H1 (cell line): Measurements from ENCODE around the gene ZFAND3. TPM values are rescaled to one million over a fixed set of nuclear protein-coding genes. Genes with fewer than 3 reads are reported as not detected.

Experiments
- CTCF ChIA-PET: fragments of 300-600 bp; sonication (Branson Sonifier 250); formaldehyde crosslinking; loops from one replicate; lab custom pipeline; 2021; ENCODE audit not compliant: partially characterized antibody; lab: Charles Lee
- POLR2A ChIA-PET: fragments of 300-600 bp; sonication (Branson Sonifier 250); formaldehyde crosslinking; loops from one replicate; lab custom pipeline; 2021; ENCODE audit warnings: inconsistent platforms; ENCODE audit not compliant: partially characterized antibody; lab: Charles Lee
- DNase-seq, 2 experiments: peaks; one replicate each; pipeline versions ENCODE4 v3.0.0 to v3.0.0-alpha.2; 2010 to 2022; ENCODE audit warnings: low spot score in 2 of 2, low read depth in 1 of 2, mixed read lengths in 1 of 2
- FAIRE-seq: peaks from 2 replicates; lab custom pipeline; 2011; peaks lifted over from hg19 to GRCh38; lab: Jason Lieb, UNC
- H2AFZ ChIP-seq: 2 replicates; pipeline ENCODE4 v1.8.1; 2012; ENCODE audit warnings: low read length, inconsistent platforms
- H2AK5ac ChIP-seq: 2 replicates; pipeline ENCODE4 v1.6.1; 2013; ENCODE audit warnings: low read depth, low read length
- H2BK120ac ChIP-seq: replicated peaks from 2 replicates; pipeline ENCODE3; 2013; ENCODE audit warnings: low read depth, low read length, inconsistent platforms
- H2BK12ac ChIP-seq: 2 replicates; pipeline ENCODE4 v1.6.1; 2013; ENCODE audit warnings: low read depth, low read length
- H2BK15ac ChIP-seq: 2 replicates; pipeline ENCODE4 v1.6.1; 2013; ENCODE audit warnings: low read length
- H2BK20ac ChIP-seq: 2 replicates; pipeline ENCODE4 v1.6.1; 2013; ENCODE audit warnings: low read length
- H2BK5ac ChIP-seq: 2 replicates; pipeline ENCODE4 v1.6.1; 2013; ENCODE audit warnings: low read depth, low read length
- H3K14ac ChIP-seq: 2 replicates; pipeline ENCODE4 v1.6.1; 2013; ENCODE audit warnings: inconsistent platforms; ENCODE audit not compliant: insufficient read length
- H3K18ac ChIP-seq: 2 replicates; pipeline ENCODE4 v1.6.1; 2013; ENCODE audit warnings: low read length; ENCODE audit errors: extremely low read depth
- H3K23ac ChIP-seq: 2 replicates; pipeline ENCODE4 v1.6.1; 2013; ENCODE audit warnings: inconsistent platforms; ENCODE audit not compliant: insufficient read length
- H3K23me2 ChIP-seq: 2 replicates; pipeline ENCODE4 v1.6.1; 2013; ENCODE audit warnings: low read depth, low read length
- H3K27ac ChIP-seq: 2 replicates; pipeline ENCODE4 v1.6.1; 2011; ENCODE audit warnings: low read depth, low read length, inconsistent platforms
- H3K27me3 ChIP-seq, 4 experiments: replicated peaks in 1 of 4; 1 replicate in 1 of 4; 2 replicates in 3 of 4; pipeline versions ENCODE4 v1.6.1 to v1.8.1; 2011 to 2013; ENCODE audit warnings: low read length in 3 of 4, mild to moderate bottlenecking in 3 of 4, inconsistent platforms in 2 of 4, mixed read lengths in 2 of 4, moderate library complexity in 1 of 4; ENCODE audit not compliant: control insufficient read depth in 3 of 4, insufficient read depth in 3 of 4; ENCODE audit errors: extremely low read depth in 1 of 4
- H3K36me3 ChIP-seq, 4 experiments: 2 replicates each; pipeline versions ENCODE4 v1.6.1 to v1.8.1; 2011 to 2013; ENCODE audit warnings: mild to moderate bottlenecking in 4 of 4, low read length in 3 of 4, moderate library complexity in 2 of 4, control low read depth in 1 of 4, inconsistent platforms in 1 of 4; ENCODE audit not compliant: insufficient read depth in 4 of 4, control insufficient read depth in 2 of 4
- H3K4ac ChIP-seq: replicated peaks from 2 replicates; pipeline ENCODE3; 2013; ENCODE audit warnings: low read length, low read depth, mixed read lengths, inconsistent platforms; ENCODE audit not compliant: insufficient read length
- H3K4me1 ChIP-seq, 4 experiments: replicated peaks in 1 of 4; 1 replicate in 1 of 4; 2 replicates in 3 of 4; pipeline versions ENCODE4 v1.6.1 to v1.8.1; 2011 to 2013; ENCODE audit warnings: low read length in 3 of 4, inconsistent platforms in 2 of 4, mixed read lengths in 1 of 4; ENCODE audit not compliant: insufficient read depth in 4 of 4, control insufficient read depth in 3 of 4
- H3K4me2 ChIP-seq, 2 experiments: 2 replicates each; pipeline versions ENCODE4 v1.6.1 to v1.8.1; 2011 to 2013; ENCODE audit warnings: low read depth in 2 of 2, low read length in 2 of 2, control low read depth in 1 of 2, inconsistent platforms in 1 of 2, mild to moderate bottlenecking in 1 of 2; ENCODE audit not compliant: insufficient read depth in 1 of 2
- H3K4me3 ChIP-seq, 4 experiments: fragments of 200-600, 300-600 bp in 1 of 4; sonication (generic), shearing (Covaris generic), sonication (Bioruptor Twin) in 1 of 4; 2 replicates each; pipeline versions ENCODE4 v1.5.1 to v1.8.1; 2011 to 2016; ENCODE audit warnings: low read length in 4 of 4, low read depth in 3 of 4, control low read depth in 2 of 4, inconsistent platforms in 2 of 4, mild to moderate bottlenecking in 2 of 4, mixed read lengths in 1 of 4, moderate library complexity in 1 of 4; ENCODE audit not compliant: insufficient read depth in 2 of 4; ENCODE audit errors: extremely low read depth in 1 of 4
- H3K56ac ChIP-seq: replicated peaks from 2 replicates; pipeline ENCODE3; 2013; ENCODE audit warnings: low read depth, mild to moderate bottlenecking, mixed read lengths, low read length, inconsistent platforms; ENCODE audit not compliant: insufficient read length
- H3K79me1 ChIP-seq: 2 replicates; pipeline ENCODE4 v1.6.1; 2013; ENCODE audit warnings: low read depth, low read length, control low read depth
- H3K79me2 ChIP-seq, 2 experiments: 2 replicates each; pipeline versions ENCODE4 v1.6.1 to v1.8.1; 2012 to 2013; ENCODE audit warnings: low read length in 2 of 2, mild to moderate bottlenecking in 2 of 2, inconsistent platforms in 1 of 2; ENCODE audit not compliant: insufficient read depth in 2 of 2, control insufficient read depth in 1 of 2
- H3K9ac ChIP-seq, 4 experiments: replicated peaks in 1 of 4; 1 replicate in 1 of 4; 2 replicates in 3 of 4; pipeline versions ENCODE4 v1.6.1 to v1.8.1; 2011 to 2013; ENCODE audit warnings: low read depth in 3 of 4, low read length in 3 of 4, control low read depth in 2 of 4, mild to moderate bottlenecking in 2 of 4, moderate library complexity in 2 of 4, inconsistent platforms in 1 of 4; ENCODE audit errors: extremely low read depth in 1 of 4
- H3K9me3 ChIP-seq, 2 experiments: 2 replicates each; pipeline versions ENCODE4 v1.6.1 to v1.8.1; 2012 to 2013; ENCODE audit warnings: mild to moderate bottlenecking in 2 of 2, moderate library complexity in 2 of 2, control low read depth in 1 of 2, inconsistent platforms in 1 of 2, low read depth in 1 of 2, low read length in 1 of 2, mixed read lengths in 1 of 2; ENCODE audit not compliant: insufficient read depth in 2 of 2
- H4K20me1 ChIP-seq, 2 experiments: replicated peaks in 1 of 2; 2 replicates each; pipeline versions ENCODE3 to v1.8.1; 2011 to 2013; ENCODE audit warnings: inconsistent platforms in 2 of 2, low read length in 2 of 2, mild to moderate bottlenecking in 1 of 2; ENCODE audit not compliant: insufficient read depth in 2 of 2, control insufficient read depth in 1 of 2
- H4K5ac ChIP-seq: 2 replicates; pipeline ENCODE4 v1.6.1; 2013; ENCODE audit warnings: low read length, low read depth, mixed read lengths, inconsistent platforms; ENCODE audit not compliant: insufficient read length
- H4K8ac ChIP-seq: 2 replicates; pipeline ENCODE4 v1.8.0; 2013; ENCODE audit warnings: mild to moderate bottlenecking, moderate library complexity, low read length, inconsistent platforms; ENCODE audit not compliant: insufficient read depth; ENCODE audit errors: extremely low read depth
- H4K91ac ChIP-seq: replicated peaks from 2 replicates; pipeline ENCODE3; 2013; ENCODE audit warnings: low read length, mixed read lengths, inconsistent platforms; ENCODE audit not compliant: insufficient read length
- ATF3 ChIP-seq: IDR thresholded peaks from 2 replicates; pipeline ENCODE4 v1.6.1; 2011; ENCODE audit warnings: low read depth, mild to moderate bottlenecking, low read length; ENCODE audit not compliant: insufficient read depth
- CBX5 ChIP-seq: fragments of 300-800, 300-1000 bp; sonication (generic); IDR thresholded peaks from 2 replicates; pipeline ENCODE4 v1.7.1; 2016; ENCODE audit warnings: antibody characterized with exemption, low read length, low read depth
- CBX8 ChIP-seq: fragments of 300-800, 300-1000 bp; sonication (generic); IDR thresholded peaks from 2 replicates; pipeline ENCODE4 v1.7.1; 2016; ENCODE audit warnings: low read depth, low read length, borderline replicate concordance
- GTF2F1 ChIP-seq: IDR thresholded peaks from 2 replicates; pipeline ENCODE4 v1.6.1; 2012; ENCODE audit warnings: low read depth, low read length, improper control_type of control experiment, borderline replicate concordance
- JUND ChIP-seq: IDR thresholded peaks from 2 replicates; pipeline ENCODE4 v1.6.1; 2011; ENCODE audit warnings: mild to moderate bottlenecking, improper control_type of control experiment, low read length
- MAX ChIP-seq: IDR thresholded peaks from 2 replicates; pipeline ENCODE4 v1.6.1; 2012; ENCODE audit warnings: inconsistent platforms
- RFX5 ChIP-seq: IDR thresholded peaks from 2 replicates; pipeline ENCODE4 v1.6.1; 2011; ENCODE audit warnings: low read depth, low read length, improper control_type of control experiment, borderline replicate concordance
- SAP30 ChIP-seq: fragments of 300-600 bp; sonication (generic); IDR thresholded peaks from 2 replicates; pipeline ENCODE4 v1.7.1; 2012; ENCODE audit warnings: low read length, moderate library complexity, mild to moderate bottlenecking, inconsistent platforms; ENCODE audit not compliant: insufficient read depth, insufficient replicate concordance
- SIX5 ChIP-seq: IDR thresholded peaks from 2 replicates; pipeline ENCODE4 v1.6.1; 2011; ENCODE audit warnings: mild to moderate bottlenecking, low read depth, low read length
- TAF1 ChIP-seq: IDR thresholded peaks from 2 replicates; pipeline ENCODE4 v1.6.1; 2011; ENCODE audit warnings: mild to moderate bottlenecking, low read depth, low read length
- USF2 ChIP-seq: IDR thresholded peaks from 2 replicates; pipeline ENCODE4 v1.6.1; 2011; ENCODE audit warnings: low read length, improper control_type of control experiment
- ZNF274 ChIP-seq: IDR thresholded peaks from 2 replicates; pipeline ENCODE4 v1.7.0; 2012; ENCODE audit warnings: low read length, borderline replicate concordance; ENCODE audit errors: extremely low read depth
- WGBS, 2 experiments: shearing (Covaris generic) in 1 of 2; methylation state at CpG; one replicate each; pipeline versions ENCODE4 v1.1.6 to v1.1.7; 2013 to 2015; ENCODE audit warnings: low lambda C conversion rate in 2 of 2, mixed read lengths in 2 of 2, inconsistent platforms in 1 of 2, low coverage in 1 of 2, missing lambda C conversion rate in 1 of 2; ENCODE audit not compliant: insufficient replicate concordance in 2 of 2, insufficient coverage in 1 of 2, insufficient read length in 1 of 2; ENCODE audit errors: extremely low coverage in 1 of 2, missing lambda C conversion rate in 1 of 2; 5-methylcytosine and 5-hydroxymethylcytosine counted together
- polyA plus RNA-seq, 7 experiments: library from polyadenylated mRNA; depleted of rRNA in 3 of 7; stranded (reverse) in 5 of 7; unstranded in 2 of 7; fragments of >200 nt in 5 of 7; fragments of 200-250 nt in 2 of 7; gene quantifications; 1 replicate in 5 of 7; 2 replicates in 1 of 7; 4 replicates in 1 of 7; pipeline versions ENCODE4 v1.2.1 to v1.2.3, GENCODE V29; 2011 to 2013; ENCODE audit warnings: missing spikeins in 2 of 7, mixed read lengths in 2 of 7
- total RNA-seq: library from RNA; stranded (reverse); fragmentation: NEBNext Ultra II Directional; extraction: Animal tissue kit (Norgen Biotek cat#: 25700); gene quantifications from 2 replicates; pipeline ENCODE4 v1.2.1, GENCODE V29; 2021

The ZFAND3 gene
- total and polyA plus RNA-seq, 2 of the 8 experiments (the other 6 are each of a cell fraction or from before 2014, with no cell fraction given), result 13.0 to 51.3 TPM

DNA sequence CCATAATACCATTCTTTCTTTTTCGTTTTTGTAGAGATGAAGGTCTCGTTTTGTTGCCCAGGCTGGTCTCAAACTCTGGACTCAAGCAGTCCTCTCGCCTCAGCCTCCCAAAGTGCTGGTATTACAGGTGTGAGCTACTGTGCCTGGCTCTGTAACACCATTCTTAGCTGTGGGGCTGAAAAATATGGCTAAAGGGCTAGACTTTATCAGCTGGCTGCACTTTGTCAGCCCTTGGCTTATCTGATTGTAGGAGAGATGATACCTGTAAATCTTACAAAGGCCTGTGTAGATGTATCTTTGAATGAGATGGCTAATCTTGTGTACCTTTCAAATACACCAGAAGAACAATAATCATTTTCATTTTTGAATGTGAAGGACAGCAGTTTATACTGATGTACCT is 55.2 kb downstream of the ZFAND3 start:
- DNase-seq, result no peak
- Histone ChIP-seq H3K9ac (no peak overlapping the region), H3K9me3 (no peaks in the 10 kb centered on the region), H3K79me2 (peaks cover 0 to 87% of the 10 kb centered on the region in 2 experiments; a peak in 3 of 4 replicates), H3K4me2 (no peak overlapping the region), H4K20me1 (peaks cover 3 to 10% of the 10 kb centered on the region in 2 experiments), H3K14ac (no peak overlapping the region), H4K5ac (no peak overlapping the region), H2AFZ (no peak overlapping the region), H3K36me3 (no peaks in the 10 kb centered on the region), H3K18ac (no peak overlapping the region), H2AK5ac (no peak overlapping the region), H2BK12ac (no peak overlapping the region), H3K4me1 (peaks cover 0 to 4% (median 0%) of the 10 kb centered on the region in 4 experiments; a peak in 1 of 7 replicates), H3K23me2 (no peaks in the 10 kb centered on the region), H4K8ac (no peak overlapping the region), H3K79me1 (peaks cover 6% of the 10 kb centered on the region; the same call in 1 of the 2 replicates), H3K56ac (no peak overlapping the region), H3K4ac (no peak overlapping the region), H2BK20ac (no peak overlapping the region), H3K27me3 (no peaks in the 10 kb centered on the region), H3K23ac (no peak overlapping the region), H3K27ac (no peak overlapping the region), H4K91ac (no peak overlapping the region), H2BK15ac (no peak overlapping the region), H3K4me3 (no peak overlapping the region), H2BK5ac (no peak overlapping the region), H2BK120ac (no peak overlapping the region)
- ChIA-PET CTCF (interaction anchor here (0.6 kb wide), 1 partner anchor 12 kb away, joined by 3 read pairs; no protein-coding TSS in a partner anchor), POLR2A (no interaction called here)
- 85% methylated on average over 2 of the region's 3 CpGs; no CpG with 5 or more reads in 1 of the 2 experiments for WGBS, 2 experiments
- FAIRE-seq, result no peak
- TF ChIP-seq JUND (no peak), MAX (no peak), USF2 (no peak), SIX5 (no peak), ZNF274 (no peak), ATF3 (no peak), CBX8 (no peak), TAF1 (no peak), GTF2F1 (no peak), CBX5 (no peak), RFX5 (no peak), SAP30 (no peak)
